Activated CD8-positive, alpha-beta T cell treated with anti-CD3 and anti-CD28 coated beads for 36 hours (primary cell): ENCODE data around the gene HNRNPM. TPM values are rescaled to one million over a fixed set of nuclear protein-coding genes. Genes with fewer than 3 reads are reported as not detected.
A peak's percentile ranks its signal among the peaks of the same experiment; 100 is the strongest.

Source experiments
- ATAC-seq: fragments of 200-7000 bp; cut with Tn5 transposase; one replicate; pipeline ENCODE4 v1.10.0; 2021; ENCODE audit warnings: mild to moderate bottlenecking, moderate library complexity
- CTCF ChIA-PET: fragments of 350-600 bp; sonication (Branson Sonifier 250); formaldehyde crosslinking; loops from one replicate; lab custom pipeline; 2021; ENCODE audit warnings: antibody characterized with exemption; lab: Charles Lee
- POLR2A ChIA-PET: fragments of 350-600 bp; sonication (Branson Sonifier 250); formaldehyde crosslinking; loops from one replicate; lab custom pipeline; 2021; ENCODE audit warnings: antibody characterized with exemption; lab: Charles Lee
- DNase-seq: peaks from one replicate; pipeline ENCODE4 v3.0.0-alpha.2; 2020
- H3K27ac Mint-ChIP-seq: one replicate; pipeline ENCODE4 v1.8.0; 2021; ENCODE audit warnings: mild to moderate bottlenecking, mixed read lengths
- H3K27me3 Mint-ChIP-seq: one replicate; pipeline ENCODE4 v1.8.0; 2021; ENCODE audit warnings: mixed read lengths
- H3K36me3 Mint-ChIP-seq: one replicate; pipeline ENCODE4 v1.8.0; 2021; ENCODE audit warnings: low read depth, mixed read lengths
- H3K4me1 Mint-ChIP-seq: one replicate; pipeline ENCODE4 v1.8.0; 2021; ENCODE audit warnings: low read depth, mixed read lengths
- H3K4me3 Mint-ChIP-seq: one replicate; pipeline ENCODE4 v1.8.0; 2021; ENCODE audit warnings: mild to moderate bottlenecking, moderate library complexity, mixed read lengths
- H3K9me3 Mint-ChIP-seq: one replicate; pipeline ENCODE4 v1.8.0; 2021; ENCODE audit warnings: mixed read lengths
- intact Hi-C: fragments of 100-400 bp; cut with micrococcal nuclease; formaldehyde crosslinking; loops from one replicate; pipeline ENCODE4 v1.10.0; 2022
- total RNA-seq, 2 experiments: library from RNA; stranded (reverse); gene quantifications; one replicate each; pipeline ENCODE4 v1.2.3, GENCODE V29; 2021
- TF ChIP-seq, protein P1 (sequence below): fragments of 200-600 bp; IDR thresholded peaks from one replicate; pipeline ENCODE4 v1.8.0; 2022; ENCODE audit warnings: antibody characterized with exemption, mild to moderate bottlenecking

The HNRNPM gene
- total RNA-seq, 2 experiments from 2014 or later = 242 to 254 TPM

DNA sequence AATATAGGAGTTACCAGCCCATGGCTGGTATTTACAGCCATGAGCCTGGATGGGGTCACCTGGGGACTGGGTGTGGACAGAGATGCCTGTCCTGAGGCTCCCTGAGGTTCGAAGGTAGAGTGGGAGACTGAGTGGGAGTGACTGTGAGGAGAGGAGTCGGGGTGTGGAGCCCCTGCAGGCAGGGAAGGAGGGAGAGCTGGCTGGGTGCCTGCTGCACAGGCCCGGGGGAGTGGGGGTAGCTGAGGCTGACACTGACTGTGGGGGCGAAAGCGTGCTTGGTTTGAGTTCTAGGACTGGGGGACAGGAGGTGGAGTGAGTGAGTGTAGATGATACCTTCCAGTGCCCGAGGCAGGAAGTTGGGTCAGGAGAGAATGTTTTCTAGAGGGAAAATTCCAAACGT lies 47.5 kb upstream of the HNRNPM start:
- H3K36me3 Mint-ChIP-seq = peaks cover 9% of the 10 kb centered on the region
- POLR2A ChIA-PET = interaction anchor here (1.0 kb wide), 1 partner anchor 35 kb away, joined by 3 read pairs; no protein-coding TSS in a partner anchor
- H3K9me3 Mint-ChIP-seq = no peaks in the 10 kb centered on the region
- H3K27ac Mint-ChIP-seq = peak overlapping the region; percentile 70
- TF ChIP-seq, protein P1, sequence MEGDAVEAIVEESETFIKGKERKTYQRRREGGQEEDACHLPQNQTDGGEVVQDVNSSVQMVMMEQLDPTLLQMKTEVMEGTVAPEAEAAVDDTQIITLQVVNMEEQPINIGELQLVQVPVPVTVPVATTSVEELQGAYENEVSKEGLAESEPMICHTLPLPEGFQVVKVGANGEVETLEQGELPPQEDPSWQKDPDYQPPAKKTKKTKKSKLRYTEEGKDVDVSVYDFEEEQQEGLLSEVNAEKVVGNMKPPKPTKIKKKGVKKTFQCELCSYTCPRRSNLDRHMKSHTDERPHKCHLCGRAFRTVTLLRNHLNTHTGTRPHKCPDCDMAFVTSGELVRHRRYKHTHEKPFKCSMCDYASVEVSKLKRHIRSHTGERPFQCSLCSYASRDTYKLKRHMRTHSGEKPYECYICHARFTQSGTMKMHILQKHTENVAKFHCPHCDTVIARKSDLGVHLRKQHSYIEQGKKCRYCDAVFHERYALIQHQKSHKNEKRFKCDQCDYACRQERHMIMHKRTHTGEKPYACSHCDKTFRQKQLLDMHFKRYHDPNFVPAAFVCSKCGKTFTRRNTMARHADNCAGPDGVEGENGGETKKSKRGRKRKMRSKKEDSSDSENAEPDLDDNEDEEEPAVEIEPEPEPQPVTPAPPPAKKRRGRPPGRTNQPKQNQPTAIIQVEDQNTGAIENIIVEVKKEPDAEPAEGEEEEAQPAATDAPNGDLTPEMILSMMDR = no peak
- no peak for DNase-seq
- no peak overlapping the region for H3K4me3 Mint-ChIP-seq
- ATAC-seq = no peak
- CTCF ChIA-PET = interaction anchor here (0.5 to 5.7 kb wide), 7 partner anchors 13 to 62 kb away, joined by 3 to 46 read pairs (median 3); no protein-coding TSS in a partner anchor
- intact Hi-C loops = no loop called here
- no peaks in the 10 kb centered on the region for H3K27me3 Mint-ChIP-seq
- H3K4me1 Mint-ChIP-seq = peaks cover 28% of the 10 kb centered on the region

DNA sequence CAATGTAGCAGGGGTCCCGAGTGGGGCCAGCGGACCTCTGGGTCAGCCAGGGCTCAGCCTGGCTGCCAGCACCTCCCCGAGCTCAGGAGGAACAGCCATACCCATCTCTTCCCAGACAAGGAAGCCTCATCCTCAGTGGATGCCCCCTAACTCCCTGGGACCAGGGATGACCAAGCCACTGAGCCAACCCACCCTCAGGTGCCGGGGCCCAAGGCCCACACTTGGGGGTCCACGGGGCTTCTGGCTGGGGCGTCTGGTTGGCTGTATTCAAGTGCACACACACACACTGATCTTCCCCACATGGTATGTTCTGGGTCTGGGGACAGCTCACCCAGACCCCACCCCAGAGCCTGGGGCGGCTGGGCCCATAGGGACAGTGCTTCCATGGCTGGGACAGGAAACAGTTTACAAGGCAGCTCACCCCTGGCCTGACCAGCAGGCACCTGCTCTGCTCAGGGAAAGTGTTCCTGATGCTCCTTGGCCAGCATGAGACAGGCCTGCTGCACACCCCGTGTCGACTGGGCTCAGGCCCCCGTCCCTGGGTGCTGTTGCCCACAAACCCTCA lies 46.9 kb upstream of the HNRNPM start:
- DNase-seq (no peak), ATAC-seq (no peak)
- Mint-ChIP-seq H3K9me3 (no peaks in the 10 kb centered on the region), H3K36me3 (peaks cover 10% of the 10 kb centered on the region), H3K4me3 (no peak overlapping the region), H3K4me1 (peaks cover 26% of the 10 kb centered on the region), H3K27ac (no peak overlapping the region), H3K27me3 (no peaks in the 10 kb centered on the region)
- ChIA-PET POLR2A (interaction anchor here (1.0 to 1.5 kb wide), 3 partner anchors 10 to 74 kb away, joined by 3 read pairs; no protein-coding TSS in a partner anchor), CTCF (interaction anchor here (1.2 to 5.7 kb wide), 6 partner anchors 13 to 56 kb away, joined by 3 to 46 read pairs (median 4); partner anchors contain the start of gene MARCHF2)
- intact Hi-C loops = no loop called here
- TF ChIP-seq, protein P1 = no peak

DNA sequence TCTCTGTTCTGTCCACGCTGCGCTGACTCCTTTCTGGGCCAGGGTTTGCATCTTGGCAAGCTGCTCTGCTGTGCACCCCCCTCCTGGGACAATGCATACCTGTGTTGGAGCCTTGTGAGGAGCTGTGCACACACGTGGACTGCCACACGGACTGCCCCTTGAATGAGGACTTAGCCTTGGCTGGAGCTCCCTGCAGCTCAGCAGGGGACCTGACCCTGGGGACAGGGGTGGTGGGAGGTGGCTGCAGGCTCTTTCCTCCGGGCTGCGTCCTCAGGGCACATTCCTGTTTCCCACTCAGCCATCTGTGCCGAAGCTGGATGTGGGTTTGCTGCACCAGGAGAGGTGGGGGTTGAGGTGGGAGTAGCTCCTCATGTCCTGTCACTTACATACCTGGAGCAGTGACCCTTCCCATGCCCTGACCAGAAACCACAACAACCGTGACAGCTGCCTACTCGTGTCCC lies 46.4 kb upstream of the HNRNPM start:
- Mint-ChIP-seq H3K4me3 (no peak overlapping the region), H3K36me3 (peaks cover 13% of the 10 kb centered on the region), H3K27me3 (no peaks in the 10 kb centered on the region), H3K9me3 (no peaks in the 10 kb centered on the region), H3K4me1 (peaks cover 23% of the 10 kb centered on the region), H3K27ac (no peak overlapping the region)
- ChIA-PET POLR2A (interaction anchor here (1.0 to 1.5 kb wide), 3 partner anchors 10 to 75 kb away, joined by 3 read pairs; no protein-coding TSS in a partner anchor), CTCF (interaction anchor here (1.0 to 5.7 kb wide), 6 partner anchors 14 to 57 kb away, joined by 3 to 46 read pairs (median 4); partner anchors contain the start of gene MARCHF2)
- ATAC-seq (no peak), DNase-seq (no peak)
- intact Hi-C loops = no loop called here
- TF ChIP-seq, protein P1 = no peak

DNA sequence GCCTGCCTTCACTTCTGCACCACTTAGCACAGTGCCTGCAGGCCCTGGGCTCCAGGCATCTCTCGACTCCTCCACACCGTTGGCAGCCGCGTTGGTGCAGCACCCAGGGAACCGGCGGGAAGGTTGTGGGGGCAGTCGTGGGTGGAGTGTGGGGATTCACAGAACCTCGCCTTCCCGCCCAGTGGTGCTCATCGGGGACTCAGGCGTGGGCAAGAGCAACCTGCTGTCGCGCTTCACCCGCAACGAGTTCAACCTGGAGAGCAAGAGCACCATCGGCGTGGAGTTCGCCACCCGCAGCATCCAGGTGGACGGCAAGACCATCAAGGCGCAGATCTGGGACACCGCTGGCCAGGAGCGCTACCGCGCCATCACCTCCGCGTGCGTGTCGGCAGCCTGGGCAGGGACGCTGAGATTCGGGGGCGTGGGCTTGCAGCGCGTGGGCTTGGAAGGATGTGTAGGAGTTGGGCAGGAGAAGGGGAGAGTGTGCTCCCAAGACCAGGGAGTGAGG lies 45.0 kb upstream of the HNRNPM start:
- CTCF ChIA-PET = interaction anchor here (5.7 kb wide), 1 partner anchor 45 kb away, joined by 46 read pairs; no protein-coding TSS in a partner anchor

More for the DNA sequence above, 45.0 kb upstream of the HNRNPM start:
- DNase-seq = no peak
- Mint-ChIP-seq H3K36me3 (peaks cover 16% of the 10 kb centered on the region), H3K27me3 (no peaks in the 10 kb centered on the region), H3K4me3 (no peak overlapping the region), H3K9me3 (no peaks in the 10 kb centered on the region), H3K27ac (no peak overlapping the region), H3K4me1 (peaks cover 22% of the 10 kb centered on the region)
- TF ChIP-seq, protein P1 = no peak
- intact Hi-C loops = no loop called here
- POLR2A ChIA-PET = no interaction called here
- ATAC-seq = no peak
